ENCODE measurements around the gene NOC4L.
A peak's percentile ranks its signal among the peaks of the same experiment; 100 is the strongest.
"Not testable (repeated sequence)": the region's sequence is repeated elsewhere in the genome, so short reads cannot be mapped to it uniquely, and the experiment has no call there.

NOC4L gene

GRCh38 chr12:132182206-132182710 lies 38.0 kb downstream of the NOC4L start:
- no peak for DNase-seq (ENCODE audit: low spot score)

DNA sequence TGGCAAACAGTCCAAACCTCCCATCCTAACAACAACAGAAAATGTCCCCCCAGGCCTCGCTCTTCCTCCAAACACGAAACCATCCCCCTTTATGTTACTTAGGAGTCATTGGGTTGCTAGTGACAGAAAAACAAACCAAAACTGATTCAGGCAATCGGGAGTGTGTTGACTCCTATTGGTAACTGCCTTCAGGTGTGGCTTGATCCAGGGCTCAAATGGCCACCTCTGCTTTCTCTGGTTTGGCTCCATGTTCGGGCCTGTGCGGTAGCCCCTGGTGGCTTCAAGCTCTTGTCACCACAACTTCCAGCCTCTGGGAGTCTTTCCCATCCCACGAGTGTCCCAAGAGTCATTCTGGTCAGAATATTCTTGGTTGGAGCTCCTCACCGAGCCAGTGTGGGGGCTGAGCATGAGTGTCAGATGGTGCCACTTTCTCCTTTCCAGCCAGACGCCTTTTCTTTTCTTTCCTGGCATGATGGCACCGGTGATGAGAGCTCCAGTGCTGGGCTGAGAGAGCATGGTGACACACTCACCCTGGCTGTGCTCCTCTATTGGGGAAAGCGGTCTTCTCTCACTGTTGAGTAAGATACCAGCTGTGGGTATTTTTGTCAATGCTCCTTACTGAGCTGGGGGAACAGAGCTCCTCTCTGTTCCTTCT lies 38.6 kb downstream of the NOC4L start:
- no peak for DNase-seq (ENCODE audit: low spot score)

DNA sequence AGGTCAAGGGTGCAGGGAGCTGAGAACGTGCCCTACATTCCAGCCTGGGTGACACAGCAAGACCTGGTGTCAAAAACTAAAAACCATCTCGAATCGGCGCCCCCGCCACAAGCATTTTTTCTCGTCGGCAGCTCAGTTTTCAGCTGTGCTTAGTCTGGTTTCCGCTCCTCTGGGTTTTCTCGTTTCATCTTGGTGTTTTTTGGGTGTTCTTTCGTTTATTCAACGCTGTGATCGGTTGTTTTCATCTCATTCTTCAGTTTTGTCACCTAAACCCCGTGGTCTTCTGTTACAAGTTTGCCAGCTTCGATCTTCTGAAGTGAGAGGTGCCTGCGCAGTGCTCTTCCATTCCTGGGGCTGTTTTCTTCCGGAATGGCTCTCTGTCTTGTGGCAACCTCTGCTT lies 41.4 kb downstream of the NOC4L start:
- DNase-seq (ENCODE audit: low spot score), result no peak

GRCh38 chr12:132186208-132186856 lies 42.1 kb downstream of the NOC4L start:
- no peak for DNase-seq (ENCODE audit: low spot score)

DNA sequence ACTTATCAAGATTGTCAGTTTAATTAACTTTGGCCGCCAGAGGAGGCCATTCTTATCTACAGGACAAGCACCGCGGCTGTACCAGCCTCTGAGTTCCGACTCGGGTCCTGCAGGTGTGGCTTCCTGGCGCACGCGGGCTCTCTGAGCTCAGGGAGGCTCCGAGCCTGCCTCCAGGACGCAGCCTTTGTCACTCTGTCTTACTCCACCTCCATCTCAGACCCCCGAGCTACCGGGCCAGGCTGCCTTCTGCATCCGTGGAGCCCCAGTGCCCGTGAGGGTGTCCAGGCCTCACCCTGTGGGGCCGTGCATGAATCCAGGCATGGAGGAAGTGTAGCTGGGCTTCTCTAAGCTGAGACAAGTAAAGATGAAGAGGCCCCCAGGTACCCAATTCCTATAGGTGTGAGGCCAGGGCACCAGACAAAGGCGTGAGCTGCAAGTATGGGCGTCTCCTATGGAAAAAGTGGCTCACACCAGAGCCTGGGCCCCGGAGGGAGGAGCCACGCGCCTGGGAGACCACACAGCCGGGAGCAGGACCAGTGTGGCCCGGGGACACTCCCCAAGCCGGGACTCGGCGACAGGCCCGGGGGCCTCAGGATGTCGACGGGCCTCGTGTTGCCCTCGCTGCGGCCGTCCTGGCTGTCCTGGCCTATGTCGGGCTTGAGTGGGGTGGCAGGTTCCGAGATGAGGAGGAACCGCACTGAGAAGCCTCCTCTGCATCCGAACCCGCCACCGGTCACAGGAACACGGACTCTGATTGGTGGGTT lies 42.8 kb downstream of the NOC4L start:
- DNase-seq (ENCODE audit: low spot score), result no peak

DNA sequence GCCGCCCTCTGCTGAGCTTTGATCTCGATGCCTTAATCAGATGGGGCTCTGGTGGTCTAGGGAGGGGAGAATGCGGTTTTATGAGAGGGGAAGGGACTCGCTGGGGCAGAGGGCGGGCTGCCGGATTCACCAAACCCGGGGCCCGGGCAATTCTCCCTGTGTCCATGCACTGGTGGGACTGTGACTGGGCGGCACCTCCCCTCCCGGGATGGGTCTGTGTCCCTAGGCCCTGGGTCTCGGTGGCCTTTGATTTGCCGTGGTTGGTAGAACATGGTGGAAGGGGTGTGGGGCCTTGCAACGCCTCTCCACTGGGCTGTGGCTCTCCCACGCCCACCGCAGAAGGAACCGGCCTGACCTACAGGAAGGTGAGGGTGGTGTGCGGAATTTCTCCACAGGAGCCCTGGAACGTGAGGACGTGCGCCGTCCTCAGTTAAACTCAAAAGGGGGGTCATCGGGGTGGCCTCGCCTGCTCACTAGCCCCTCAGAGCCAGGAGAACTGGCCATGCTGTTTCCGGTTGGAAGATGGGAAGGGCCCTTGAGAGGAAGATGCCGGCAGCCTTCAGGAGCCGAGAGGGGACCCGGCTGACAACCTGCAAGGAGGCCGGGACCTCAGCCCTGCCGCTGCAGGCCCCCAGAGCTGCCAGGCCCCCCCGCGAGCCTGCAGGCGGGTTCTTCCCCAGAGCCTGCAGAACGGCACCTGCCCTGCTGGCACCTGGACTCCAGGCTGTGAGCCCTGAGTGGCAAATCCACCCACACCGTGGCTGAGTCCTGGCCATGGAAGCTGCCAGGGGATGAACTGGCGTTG lies 43.6 kb downstream of the NOC4L start:
- no peak for DNase-seq (ENCODE audit: low spot score)

DNA sequence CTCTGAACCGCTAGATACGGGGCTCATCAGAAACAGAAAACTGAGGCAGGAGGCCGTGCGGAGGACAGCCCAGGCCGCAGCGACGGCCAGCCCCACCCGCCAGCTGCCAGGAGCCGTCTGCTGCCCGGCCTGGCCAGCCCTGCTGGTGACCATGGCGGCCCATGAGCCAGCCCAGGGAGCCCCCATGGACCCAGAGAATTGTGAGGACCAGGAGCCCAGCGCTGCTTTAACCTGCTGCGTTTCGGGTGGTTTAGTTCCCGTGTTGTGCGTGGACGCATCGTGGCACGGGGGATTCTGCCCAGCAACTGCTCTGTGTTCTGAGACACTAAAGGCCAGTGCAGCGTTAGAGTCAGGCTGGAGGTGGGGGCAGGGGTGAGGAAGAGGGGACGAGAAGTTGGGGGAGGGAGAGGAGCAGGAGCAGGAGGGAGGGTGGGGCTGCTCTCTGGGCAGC lies 44.2 kb downstream of the NOC4L start:
- no peak for DNase-seq (ENCODE audit: low spot score)

DNA sequence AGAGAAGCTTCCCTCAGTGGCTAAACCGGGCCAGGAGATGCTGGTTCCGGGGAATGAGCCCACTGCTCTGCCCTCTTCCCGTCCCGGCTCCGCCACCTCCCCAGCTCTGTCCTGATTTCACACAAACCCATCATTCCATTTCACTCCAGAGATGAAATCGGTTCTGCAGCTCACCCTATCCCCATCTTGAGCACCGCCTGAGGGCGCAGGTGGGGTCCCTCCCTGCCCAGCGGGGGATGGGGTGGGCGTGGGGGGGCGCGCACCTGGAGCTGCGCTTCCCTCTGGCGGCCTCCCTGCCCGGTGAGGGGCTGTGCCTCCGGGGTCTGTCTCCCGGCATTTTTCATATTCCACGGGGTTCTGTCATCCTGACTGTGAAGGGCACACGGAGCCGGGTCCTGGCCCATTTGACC lies 44.7 kb downstream of the NOC4L start:
- DNase-seq (ENCODE audit: low spot score), result no peak

GRCh38 chr12:132189378-132190011 lies 45.2 kb downstream of the NOC4L start:
- DNase-seq (ENCODE audit: low spot score), result peak; percentile 24

GRCh38 chr12:132190012-132190755 lies 45.9 kb downstream of the NOC4L start:
- no peak for DNase-seq (ENCODE audit: low spot score)

DNA sequence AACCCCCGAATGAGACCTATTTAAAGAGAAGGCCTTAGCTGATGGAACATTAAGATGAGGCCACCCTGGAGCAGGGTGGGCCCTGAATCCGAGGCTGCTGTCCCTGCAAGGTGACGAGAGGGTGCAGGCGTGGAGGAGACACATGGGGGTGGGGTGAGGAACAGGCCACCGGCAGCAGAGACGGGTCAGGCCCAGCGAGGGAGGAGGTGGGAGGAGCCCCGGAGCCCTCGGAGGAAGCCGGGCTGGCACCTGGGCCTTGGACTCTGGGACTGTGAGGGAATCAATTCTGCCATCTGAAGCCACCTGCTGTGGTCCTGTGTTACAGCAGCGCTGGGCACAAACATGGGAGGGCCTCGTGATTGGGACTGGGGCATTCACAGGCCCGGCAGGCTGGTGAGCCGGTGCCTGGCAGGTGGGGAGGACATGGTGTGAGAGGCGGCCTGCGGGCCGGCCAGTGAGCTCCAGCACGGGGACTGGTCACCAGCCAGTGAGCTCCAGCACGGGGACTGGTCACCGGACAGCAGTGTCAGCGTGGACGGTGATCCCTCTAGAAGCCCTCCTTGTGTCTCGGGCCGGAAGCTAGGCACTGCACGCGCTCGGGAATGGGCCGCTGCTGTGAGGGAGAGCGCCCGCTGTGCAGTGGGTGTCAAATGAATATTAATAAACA lies 46.7 kb downstream of the NOC4L start:
- DNase-seq (ENCODE audit: low spot score), result no peak

DNA sequence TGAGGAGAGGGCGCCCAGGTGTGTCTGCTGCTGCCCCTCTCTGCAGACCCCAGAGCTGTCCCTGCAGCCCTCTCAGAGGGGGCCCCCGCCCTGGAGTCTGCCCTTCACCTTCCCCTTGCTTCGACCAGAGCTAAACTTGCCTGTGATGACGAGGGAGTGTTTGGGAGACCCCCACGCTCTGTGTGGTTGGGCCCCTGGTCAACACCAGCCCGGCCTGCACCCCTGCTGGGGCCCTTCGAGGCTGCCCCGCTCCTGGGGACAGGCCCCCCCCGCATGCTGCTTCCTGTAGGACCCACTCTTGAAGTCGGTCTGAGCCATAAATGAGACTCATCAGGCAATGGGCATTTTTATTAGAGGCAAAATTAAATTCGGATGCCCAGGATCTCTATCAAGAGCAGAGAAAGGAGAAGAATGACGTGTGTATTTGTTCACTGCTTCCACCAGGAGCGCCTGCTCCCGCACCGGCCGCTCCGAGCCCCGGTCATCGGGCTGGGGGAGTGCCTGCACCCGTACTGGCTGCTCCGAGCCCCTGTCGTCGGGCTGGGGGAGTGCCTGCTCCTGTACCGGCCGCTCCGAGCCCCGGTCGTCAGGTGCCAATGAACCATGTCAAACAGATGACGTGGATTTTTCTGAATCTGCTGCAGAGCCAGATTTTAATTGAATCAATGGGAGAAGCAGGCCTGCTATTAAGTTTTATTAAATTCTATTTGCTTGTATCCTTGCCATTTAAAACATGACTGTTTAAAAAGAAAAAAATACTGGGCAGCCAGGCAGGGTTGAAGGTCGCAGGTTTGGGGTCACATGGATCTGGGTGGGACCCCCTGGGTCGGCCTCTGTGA lies 47.7 kb downstream of the NOC4L start:
- DNase-seq (ENCODE audit: low spot score), result no peak

GRCh38 chr12:132194056-132194455 lies 49.8 kb downstream of the NOC4L start:
- no peak for DNase-seq (ENCODE audit: low spot score)

GRCh38 chr12:132194556-132194955 lies 50.3 kb downstream of the NOC4L start:
- DNase-seq (ENCODE audit: low spot score), result no peak

DNA sequence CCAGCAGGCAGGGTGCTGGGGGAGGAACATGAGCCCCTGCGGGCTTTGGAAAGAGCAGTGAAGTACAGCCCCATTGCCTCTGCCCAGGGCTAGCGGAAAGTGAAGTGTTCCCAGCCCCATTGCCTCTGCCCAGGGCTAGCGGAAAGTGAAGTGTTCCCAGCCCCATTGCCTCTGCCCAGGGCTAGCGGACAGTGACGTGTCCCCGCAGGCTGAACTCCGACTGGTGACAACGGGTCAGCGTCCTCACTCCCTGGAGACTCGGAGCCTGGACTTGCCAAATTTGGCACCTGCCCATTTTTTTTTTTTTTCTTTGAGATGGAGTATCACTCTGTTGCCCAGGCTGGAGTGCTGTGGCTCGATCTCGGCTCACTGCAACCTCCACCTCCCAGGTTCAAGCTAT lies 51.0 kb downstream of the NOC4L start:
- DNase-seq (ENCODE audit: low spot score), result not testable (repeated sequence)

- no peak for DNase-seq (ENCODE audit: low spot score)
Measured at GRCh38 chr12:132196038-132196872, 52.0 kb downstream of the NOC4L start.

GRCh38 chr12:132196873-132197390 lies 52.7 kb downstream of the NOC4L start:
- no peak for DNase-seq (ENCODE audit: low spot score)

Data from hematopoietic multipotent progenitor cell treated with erythropoietin and hydrocortisone succinate and interleukin-3 and kit ligand, for 17 days (in vitro differentiated cells).